BJ (cell line): Measurements from ENCODE around the gene PNPLA8. TPM values are rescaled to one million over a fixed set of nuclear protein-coding genes. Genes with fewer than 3 reads are reported as not detected.

Experiments used
- CTCF ChIA-PET: fragments of 350-600 bp; formaldehyde crosslinking; extraction: SDS; loops from one replicate; lab custom pipeline; 2021; ENCODE audit warnings: antibody characterized with exemption, inconsistent platforms; lab: Yijun Ruan, JAX
- POLR2A ChIA-PET: fragments of 300-600 bp; sonication (Branson Sonifier 250); formaldehyde crosslinking; extraction: SDS; loops from one replicate; lab custom pipeline; 2021; ENCODE audit warnings: antibody characterized with exemption; lab: Charles Lee
- DNase-seq: peaks from one replicate; pipeline ENCODE4 v3.0.0-alpha.2; 2011; ENCODE audit warnings: low read depth
- H3K27me3 ChIP-seq: 2 replicates; pipeline ENCODE4 v1.6.0; 2011; ENCODE audit warnings: low read length; ENCODE audit not compliant: control insufficient read depth, insufficient read depth
- H3K36me3 ChIP-seq: 2 replicates; pipeline ENCODE4 v1.5.1; 2011; ENCODE audit warnings: low read length; ENCODE audit not compliant: control insufficient read depth, insufficient read depth
- H3K4me3 ChIP-seq: 2 replicates; pipeline ENCODE4 v1.5.1; 2011; ENCODE audit warnings: low read depth, mild to moderate bottlenecking, control low read depth, low read length
- polyA plus RNA-seq: library from polyadenylated mRNA; depleted of rRNA; stranded (reverse); fragments of >200 nt; gene quantifications from 2 replicates; pipeline ENCODE4 v1.2.3, GENCODE V29; 2011
- TF ChIP-seq, protein P1 (sequence below): IDR thresholded peaks from 2 replicates; pipeline ENCODE4 v1.5.1; 2011; ENCODE audit warnings: low read depth, mild to moderate bottlenecking, control low read depth, inconsistent platforms, low read length, moderate library complexity; ENCODE audit not compliant: insufficient read depth

PNPLA8 gene
- polyA plus RNA-seq, 1 experiment: 7.8 TPM

DNA sequence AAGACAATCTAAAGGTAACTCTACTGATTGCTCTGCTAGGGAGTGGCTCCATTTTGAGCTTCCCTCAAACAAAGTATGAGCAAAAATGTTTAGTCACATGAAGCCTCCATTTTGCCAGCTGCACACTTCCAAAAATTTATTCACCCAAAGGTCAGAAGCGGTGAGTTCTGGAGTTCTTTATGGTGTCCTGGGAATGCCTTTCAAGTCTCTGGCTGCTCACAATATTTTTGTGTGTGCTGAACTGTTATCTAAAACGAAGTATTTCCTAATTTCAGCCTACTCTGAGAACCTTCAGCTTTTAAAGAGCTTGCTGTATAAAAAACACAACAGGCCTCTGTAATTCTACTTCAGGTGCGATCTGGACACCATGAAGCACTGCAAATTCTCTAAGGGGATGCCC is 85.3 kb downstream of the PNPLA8 start:
- no peak overlapping the region for H3K4me3 ChIP-seq
- no peaks in the 10 kb centered on the region for H3K36me3 ChIP-seq
- TF ChIP-seq, protein P1, sequence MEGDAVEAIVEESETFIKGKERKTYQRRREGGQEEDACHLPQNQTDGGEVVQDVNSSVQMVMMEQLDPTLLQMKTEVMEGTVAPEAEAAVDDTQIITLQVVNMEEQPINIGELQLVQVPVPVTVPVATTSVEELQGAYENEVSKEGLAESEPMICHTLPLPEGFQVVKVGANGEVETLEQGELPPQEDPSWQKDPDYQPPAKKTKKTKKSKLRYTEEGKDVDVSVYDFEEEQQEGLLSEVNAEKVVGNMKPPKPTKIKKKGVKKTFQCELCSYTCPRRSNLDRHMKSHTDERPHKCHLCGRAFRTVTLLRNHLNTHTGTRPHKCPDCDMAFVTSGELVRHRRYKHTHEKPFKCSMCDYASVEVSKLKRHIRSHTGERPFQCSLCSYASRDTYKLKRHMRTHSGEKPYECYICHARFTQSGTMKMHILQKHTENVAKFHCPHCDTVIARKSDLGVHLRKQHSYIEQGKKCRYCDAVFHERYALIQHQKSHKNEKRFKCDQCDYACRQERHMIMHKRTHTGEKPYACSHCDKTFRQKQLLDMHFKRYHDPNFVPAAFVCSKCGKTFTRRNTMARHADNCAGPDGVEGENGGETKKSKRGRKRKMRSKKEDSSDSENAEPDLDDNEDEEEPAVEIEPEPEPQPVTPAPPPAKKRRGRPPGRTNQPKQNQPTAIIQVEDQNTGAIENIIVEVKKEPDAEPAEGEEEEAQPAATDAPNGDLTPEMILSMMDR: no peak
- ChIA-PET POLR2A (no interaction called here), CTCF (interaction anchor here (4.8 kb wide), 1 partner anchor 12 kb away, joined by 21 read pairs; no protein-coding TSS in a partner anchor)
- DNase-seq: no peak
- H3K27me3 ChIP-seq: no peaks in the 10 kb centered on the region

DNA sequence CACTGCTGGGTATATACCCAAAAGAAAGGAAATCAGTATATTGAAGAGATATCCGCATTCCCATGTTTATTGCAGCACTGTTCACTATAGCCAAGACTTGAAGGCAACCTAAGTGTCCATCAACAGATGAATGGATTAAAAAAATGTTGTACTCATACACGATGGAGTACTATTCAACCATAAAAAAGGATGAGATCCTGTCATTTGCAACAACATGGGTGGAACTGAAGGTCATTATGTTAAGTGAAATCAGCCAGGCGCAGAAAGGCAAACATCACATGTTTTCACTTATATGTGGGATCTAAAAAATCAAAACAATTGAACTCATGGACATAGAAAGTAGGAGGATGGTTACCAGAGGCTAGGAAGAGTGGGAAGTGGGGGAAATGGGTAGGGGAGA is 89.0 kb downstream of the PNPLA8 start:
- Histone ChIP-seq H3K4me3 (no peak overlapping the region), H3K27me3 (no peaks in the 10 kb centered on the region), H3K36me3 (no peaks in the 10 kb centered on the region)
- POLR2A ChIA-PET: no interaction called here
- CTCF ChIA-PET: no interaction called here
- TF ChIP-seq, protein P1: no peak
- DNase-seq: no peak

DNA sequence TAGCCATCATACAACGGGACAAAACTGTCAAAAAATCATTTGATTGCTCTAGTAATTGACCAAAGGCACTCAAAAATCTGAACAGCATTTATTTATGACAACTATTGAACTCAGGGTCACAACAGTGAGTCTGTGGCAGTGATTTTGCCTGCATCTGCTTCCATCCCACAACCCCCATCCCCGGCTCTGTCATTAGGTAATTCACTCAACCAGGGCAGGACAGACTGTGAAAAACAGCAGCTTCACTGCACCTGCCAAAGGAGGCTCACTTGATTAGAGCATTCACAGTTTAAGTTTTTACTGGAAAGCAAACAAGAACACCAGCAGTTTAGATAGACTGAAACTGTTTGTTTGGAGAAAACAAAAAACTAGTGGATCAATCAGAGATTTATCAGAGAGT is 91.9 kb downstream of the PNPLA8 start:
- Histone ChIP-seq H3K4me3 (no peak overlapping the region), H3K36me3 (no peaks in the 10 kb centered on the region), H3K27me3 (no peaks in the 10 kb centered on the region)
- TF ChIP-seq, protein P1: no peak
- DNase-seq: no peak
- ChIA-PET CTCF (no interaction called here), POLR2A (no interaction called here)

DNA sequence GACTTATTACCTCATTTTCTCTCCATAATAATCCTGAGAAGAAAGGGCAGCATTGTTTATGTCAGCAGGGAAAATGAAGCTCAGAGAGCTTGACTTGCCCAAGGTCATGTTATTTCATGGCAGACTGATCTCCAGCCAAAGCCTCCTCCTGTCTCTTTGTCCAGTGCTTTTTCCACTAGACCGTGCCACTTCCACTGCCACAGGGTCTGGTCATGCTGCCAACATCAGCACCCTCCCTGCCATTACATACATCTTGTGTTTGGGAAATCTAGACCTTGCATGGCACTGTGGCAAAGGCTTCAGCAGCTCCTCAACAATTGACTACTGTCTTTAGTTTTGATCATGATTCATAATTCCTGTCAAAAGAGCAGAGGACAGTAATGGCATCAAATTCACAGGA is 94.8 kb downstream of the PNPLA8 start:
- no peak overlapping the region for H3K4me3 ChIP-seq
- H3K27me3 ChIP-seq: no peaks in the 10 kb centered on the region
- DNase-seq: no peak
- ChIA-PET CTCF (interaction anchor here (0.9 to 1.8 kb wide), 2 partner anchors 9 to 21 kb away, joined by 3 to 5 read pairs; no protein-coding TSS in a partner anchor), POLR2A (no interaction called here)
- H3K36me3 ChIP-seq: no peaks in the 10 kb centered on the region
- TF ChIP-seq, protein P1: no peak

DNA sequence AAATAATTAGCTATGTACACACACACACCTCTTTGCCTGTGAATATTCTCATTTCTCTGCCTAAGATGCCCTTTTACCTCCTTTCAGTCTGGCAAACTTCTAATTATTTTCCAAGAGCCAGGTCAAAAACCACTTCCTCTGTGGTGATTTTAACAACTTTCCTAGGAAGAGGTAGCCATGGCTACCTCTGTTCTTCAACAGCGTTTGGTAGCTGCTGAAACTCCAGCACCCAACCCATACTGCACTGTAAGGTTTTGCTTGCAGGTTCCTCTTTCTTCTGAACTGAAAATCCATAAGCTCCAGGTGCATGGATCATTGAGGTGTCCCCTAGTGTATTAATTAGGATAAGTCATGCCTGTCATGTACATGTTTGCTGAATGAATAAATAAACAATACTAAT is 95.3 kb downstream of the PNPLA8 start:
- no peak overlapping the region for H3K4me3 ChIP-seq
- H3K36me3 ChIP-seq: no peaks in the 10 kb centered on the region
- ChIA-PET POLR2A (no interaction called here), CTCF (interaction anchor here (0.8 to 1.8 kb wide), 2 partner anchors 8 to 12 kb away, joined by 5 read pairs; no protein-coding TSS in a partner anchor)
- H3K27me3 ChIP-seq: no peaks in the 10 kb centered on the region
- TF ChIP-seq, protein P1: no peak
- DNase-seq: no peak
